ENCODE data around the gene MFSD6. TPM values are rescaled to one million over a fixed set of nuclear protein-coding genes. Genes with fewer than 3 reads are reported as not detected.

MFSD6 gene
- total and polyA plus RNA-seq, 2 of the 8 experiments (the other 6 are each of a cell fraction or from before 2014, with no cell fraction given) = 1.8 to 5.1 TPM

DNA sequence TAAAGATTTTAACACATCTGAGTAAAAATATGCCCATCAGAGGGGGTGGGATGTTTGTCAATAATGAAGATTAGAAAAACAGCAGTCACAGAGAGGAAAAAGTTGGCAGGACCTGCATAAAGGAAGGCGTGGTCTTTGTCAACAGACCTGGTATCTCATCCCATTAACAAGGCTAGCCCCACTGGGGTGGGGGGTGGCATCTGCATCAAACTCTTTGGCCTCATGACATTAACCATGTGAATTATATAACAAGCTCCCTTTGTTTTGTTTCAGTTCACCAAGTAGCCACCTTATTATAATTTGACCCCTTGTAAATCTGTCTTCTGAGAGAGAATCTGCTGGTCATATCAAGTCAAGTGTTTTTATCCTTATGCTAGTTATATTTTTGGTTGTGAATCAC lies 97.5 kb downstream of the MFSD6 start (continued):
- no peak for TF ChIP-seq POU5F1 (IDR thresholded peaks at IDR 0.05; ENCODE audit: low read depth, low read length)
- no peak for TF ChIP-seq KDM4A (IDR thresholded peaks at IDR 0.05; ENCODE audit: low read depth, low read length, severe bottlenecking)
- TF ChIP-seq JUN (IDR thresholded peaks at IDR 0.05; ENCODE audit: low read depth, low read length) = no peak
